Loucy (cell line): Measurements from ENCODE around the gene ABCB1.

ENCODE experiments used
- EZH2phosphoT487 ChIP-seq: fragments of 200-600 bp; IDR thresholded peaks from 2 replicates; pipeline ENCODE4 v1.6.1; 2018; ENCODE audit warnings: antibody characterized with exemption, mild to moderate bottlenecking, moderate library complexity, borderline replicate concordance
- TF ChIP-seq, protein P1 (sequence below): fragments of 200-600 bp; sonication (generic); conservative IDR thresholded peaks from 2 replicates; pipeline ENCODE4 v1.5.1; 2014; ENCODE audit warnings: mild to moderate bottlenecking, antibody characterized with exemption, low read length

DNA sequence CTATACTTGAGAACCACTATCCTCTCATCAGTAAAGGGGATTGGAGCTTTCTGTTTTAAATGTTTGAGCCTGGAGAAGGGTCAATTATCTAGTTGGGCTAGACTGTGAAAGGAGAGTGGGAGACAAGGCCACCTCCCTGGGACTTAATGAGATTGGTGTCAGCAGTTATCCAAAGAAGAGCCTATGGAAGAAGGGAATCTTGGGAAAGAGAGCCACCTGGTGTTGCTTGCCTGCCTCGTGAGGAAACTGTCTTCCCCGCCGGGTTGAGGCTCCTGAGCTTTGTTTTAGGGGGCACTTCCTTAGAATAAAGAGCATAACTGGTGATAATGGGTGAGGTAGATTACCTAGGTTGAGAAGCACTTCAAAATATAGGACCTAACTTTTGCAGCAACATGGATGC lies 93.2 kb downstream of the ABCB1 start:
- TF ChIP-seq, protein P1, sequence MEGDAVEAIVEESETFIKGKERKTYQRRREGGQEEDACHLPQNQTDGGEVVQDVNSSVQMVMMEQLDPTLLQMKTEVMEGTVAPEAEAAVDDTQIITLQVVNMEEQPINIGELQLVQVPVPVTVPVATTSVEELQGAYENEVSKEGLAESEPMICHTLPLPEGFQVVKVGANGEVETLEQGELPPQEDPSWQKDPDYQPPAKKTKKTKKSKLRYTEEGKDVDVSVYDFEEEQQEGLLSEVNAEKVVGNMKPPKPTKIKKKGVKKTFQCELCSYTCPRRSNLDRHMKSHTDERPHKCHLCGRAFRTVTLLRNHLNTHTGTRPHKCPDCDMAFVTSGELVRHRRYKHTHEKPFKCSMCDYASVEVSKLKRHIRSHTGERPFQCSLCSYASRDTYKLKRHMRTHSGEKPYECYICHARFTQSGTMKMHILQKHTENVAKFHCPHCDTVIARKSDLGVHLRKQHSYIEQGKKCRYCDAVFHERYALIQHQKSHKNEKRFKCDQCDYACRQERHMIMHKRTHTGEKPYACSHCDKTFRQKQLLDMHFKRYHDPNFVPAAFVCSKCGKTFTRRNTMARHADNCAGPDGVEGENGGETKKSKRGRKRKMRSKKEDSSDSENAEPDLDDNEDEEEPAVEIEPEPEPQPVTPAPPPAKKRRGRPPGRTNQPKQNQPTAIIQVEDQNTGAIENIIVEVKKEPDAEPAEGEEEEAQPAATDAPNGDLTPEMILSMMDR: no peak
- no peak for TF ChIP-seq EZH2phosphoT487
